GM19452 (cell line): ENCODE measurements around the gene FBXO44.

Source experiments
- ATAC-seq: cut with Tn5 transposase; IDR thresholded peaks from one replicate; pipeline ENCODE4 v1.9.1; 2021; ENCODE audit not compliant: unreplicated experiment

Gene FBXO44

GRCh38 chr1:11685210-11685752, 30.6 kb downstream of the FBXO44 start:
- ATAC-seq, result no peak

GRCh38 chr1:11688506-11688905, 33.8 kb downstream of the FBXO44 start:
- ATAC-seq, result no peak

DNA sequence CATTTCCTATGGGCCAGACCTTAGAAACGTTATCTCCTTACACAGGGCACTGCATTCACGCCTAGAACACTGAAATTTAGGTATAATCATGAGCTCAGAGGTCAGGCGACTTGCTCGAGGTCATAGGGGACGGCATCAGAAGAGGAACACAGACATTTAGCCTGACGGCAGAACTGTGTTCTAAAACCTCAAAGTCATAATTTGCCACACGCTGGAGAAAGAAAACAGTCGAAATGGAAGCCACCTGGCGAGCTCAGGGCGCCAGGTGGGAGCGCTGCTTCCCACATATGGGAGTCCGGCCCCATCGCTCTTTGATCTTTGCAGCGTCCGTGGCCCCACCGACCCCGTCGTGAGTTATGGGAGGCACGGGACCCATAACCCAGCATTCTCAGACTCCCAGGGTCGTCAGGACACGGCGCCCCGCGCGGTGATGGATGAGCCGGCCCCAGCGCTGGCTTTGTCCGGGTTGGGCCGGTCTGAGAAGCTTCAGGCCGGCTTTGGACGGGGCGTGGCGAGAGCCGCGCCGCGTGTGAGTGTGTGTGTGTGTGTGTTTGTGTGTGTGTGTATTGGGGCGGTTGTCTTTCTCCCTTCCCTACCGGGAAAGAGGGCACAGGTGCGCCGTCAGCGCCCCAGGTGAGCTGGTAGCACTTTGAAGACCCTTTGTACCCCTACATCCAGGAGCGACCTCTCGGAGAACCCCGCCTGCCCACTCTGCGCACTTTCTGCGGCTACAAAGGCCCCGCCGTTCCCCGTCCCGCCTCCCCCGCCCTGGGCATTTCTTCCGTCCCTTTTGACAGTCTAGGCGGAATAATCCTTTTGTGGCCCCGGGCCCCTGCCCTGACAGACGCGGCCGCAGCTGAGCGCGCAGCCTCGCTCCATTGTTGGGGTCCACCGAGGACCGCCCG, 36.0 kb downstream of the FBXO44 start:
- no peak for ATAC-seq

DNA sequence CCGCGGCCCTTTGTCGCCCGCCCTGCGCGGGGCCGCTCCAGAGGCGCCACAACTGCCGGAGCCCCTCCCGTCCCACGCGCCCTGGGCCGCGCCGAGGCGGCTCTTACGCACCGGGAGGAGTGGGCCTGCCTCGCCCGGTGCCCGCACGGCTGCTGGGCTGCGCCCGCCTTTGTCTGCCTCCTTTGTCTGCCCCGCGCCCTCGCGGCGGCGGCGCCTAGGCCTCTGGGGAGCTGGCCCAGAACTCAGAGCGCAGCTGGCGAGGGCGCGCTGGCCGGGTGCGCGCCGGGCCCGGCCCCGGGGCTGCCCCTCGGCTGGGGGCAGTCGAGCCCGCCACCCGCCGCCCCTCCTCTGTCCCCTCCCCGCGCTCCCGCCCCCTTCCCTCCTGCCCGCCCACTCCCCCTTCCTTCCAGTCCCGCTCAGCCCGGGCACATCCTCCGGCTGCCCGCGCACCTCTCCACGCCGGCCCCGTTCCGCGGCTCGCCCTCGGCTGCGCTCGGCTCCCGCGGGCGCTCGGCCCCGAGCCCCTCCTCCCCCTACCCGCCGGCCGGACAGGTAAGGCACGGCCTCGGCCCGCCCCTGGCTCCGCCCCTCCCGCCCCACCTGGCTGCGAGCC, 36.7 kb downstream of the FBXO44 start, which contains the start of gene DRAXIN:
TSS of gene DRAXIN (plus strand) at position 409 of the 613 bp plus-strand sequence. CDS start 14,549 bp downstream, outside the sequence.
- no peak for ATAC-seq

- ATAC-seq, result no peak
Observed at GRCh38 chr1:11691928-11692711, 37.4 kb downstream of the FBXO44 start.

DNA sequence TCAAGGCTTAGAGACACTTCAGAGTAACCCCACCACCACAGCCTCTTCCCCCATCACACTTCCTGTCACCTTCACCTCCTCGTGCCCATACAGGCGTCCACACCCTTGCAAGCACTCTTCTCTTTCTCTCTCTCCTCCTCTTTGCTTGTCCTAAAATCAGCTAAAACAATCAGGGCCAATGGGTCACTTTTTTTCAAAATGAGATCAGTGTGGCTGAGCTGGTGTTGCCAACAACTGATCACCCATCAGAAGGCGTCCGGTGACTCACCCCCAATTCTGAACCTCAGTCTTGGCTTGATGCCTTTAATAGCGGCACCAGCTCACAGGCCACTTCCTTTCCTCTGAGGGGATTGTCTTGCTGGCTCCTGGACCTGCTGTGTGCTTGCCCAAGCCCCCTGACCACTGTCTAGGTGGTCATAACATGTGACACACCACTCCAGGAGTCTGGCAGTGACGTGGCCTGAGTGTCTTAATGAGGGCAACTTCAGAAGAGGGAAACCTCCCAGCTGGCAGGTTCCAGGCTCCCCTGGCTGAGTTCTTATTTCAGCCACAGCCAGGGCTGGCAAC, 38.4 kb downstream of the FBXO44 start:
- no peak for ATAC-seq

- no peak for ATAC-seq
Observed at GRCh38 chr1:11693917-11694316, 39.2 kb downstream of the FBXO44 start.

- ATAC-seq, result no peak
Observed at GRCh38 chr1:11695861-11696260, 41.2 kb downstream of the FBXO44 start.

DNA sequence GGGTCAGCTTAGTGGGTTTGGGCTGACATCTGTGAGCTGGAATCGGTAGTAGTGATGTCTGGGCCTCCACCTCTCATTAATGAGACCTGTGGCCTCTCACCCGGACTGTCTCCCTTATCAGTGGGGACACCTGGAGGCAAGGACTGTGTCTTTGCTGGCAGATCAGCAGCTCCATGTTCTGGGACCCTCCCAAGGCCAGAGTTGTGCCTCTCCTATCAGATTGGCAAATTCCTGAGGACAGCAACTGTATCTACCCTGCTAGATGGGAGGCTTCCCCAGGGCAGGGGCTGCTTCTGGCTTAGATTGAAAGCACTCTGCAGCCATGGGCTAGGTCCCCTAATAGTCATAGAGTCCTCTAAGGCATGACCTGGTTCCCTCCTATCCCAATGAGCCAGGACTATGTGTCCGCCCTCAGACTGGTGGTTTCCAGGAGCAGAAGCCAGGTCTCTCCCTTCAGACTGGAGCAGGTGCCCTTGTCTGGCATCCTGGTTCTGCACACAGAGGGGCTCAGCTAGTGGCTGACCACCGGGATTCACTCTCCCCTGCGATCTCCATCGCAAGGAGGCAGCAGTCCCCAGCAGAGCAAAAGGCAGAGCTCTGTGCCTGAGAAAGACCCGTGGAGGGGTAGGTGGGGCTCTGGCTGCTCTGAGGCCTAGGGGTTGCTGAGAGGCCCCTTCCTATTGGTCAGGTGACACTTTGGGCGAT, 42.7 kb downstream of the FBXO44 start:
- ATAC-seq, result no peak

GRCh38 chr1:11697893-11698210, 43.2 kb downstream of the FBXO44 start:
- ATAC-seq, result no peak

- ATAC-seq, result no peak
Observed at GRCh38 chr1:11700601-11701467, 46.2 kb downstream of the FBXO44 start.

DNA sequence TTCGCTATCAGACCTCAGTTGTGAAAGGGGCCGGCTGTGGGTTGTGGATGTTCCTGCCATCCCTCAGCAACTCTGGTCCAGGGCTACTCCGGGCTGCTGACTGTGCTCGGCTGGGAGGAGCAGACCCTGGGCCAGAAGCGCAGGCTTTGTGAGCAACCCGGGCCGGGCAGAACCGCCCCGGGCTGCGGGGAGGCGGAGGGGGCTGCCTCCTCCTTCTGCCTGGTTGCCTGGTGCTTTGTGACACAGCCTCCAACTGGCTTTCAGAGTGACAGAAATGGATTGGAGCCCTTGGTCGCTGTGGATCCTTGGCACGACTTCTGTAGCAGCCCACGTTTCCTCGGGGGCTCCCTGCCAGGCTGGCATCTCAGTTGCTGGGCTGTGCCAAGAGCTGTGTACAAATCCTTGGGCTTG, 46.9 kb downstream of the FBXO44 start:
- ATAC-seq, result no peak

GRCh38 chr1:11701981-11702803, 47.5 kb downstream of the FBXO44 start:
- ATAC-seq, result no peak

DNA sequence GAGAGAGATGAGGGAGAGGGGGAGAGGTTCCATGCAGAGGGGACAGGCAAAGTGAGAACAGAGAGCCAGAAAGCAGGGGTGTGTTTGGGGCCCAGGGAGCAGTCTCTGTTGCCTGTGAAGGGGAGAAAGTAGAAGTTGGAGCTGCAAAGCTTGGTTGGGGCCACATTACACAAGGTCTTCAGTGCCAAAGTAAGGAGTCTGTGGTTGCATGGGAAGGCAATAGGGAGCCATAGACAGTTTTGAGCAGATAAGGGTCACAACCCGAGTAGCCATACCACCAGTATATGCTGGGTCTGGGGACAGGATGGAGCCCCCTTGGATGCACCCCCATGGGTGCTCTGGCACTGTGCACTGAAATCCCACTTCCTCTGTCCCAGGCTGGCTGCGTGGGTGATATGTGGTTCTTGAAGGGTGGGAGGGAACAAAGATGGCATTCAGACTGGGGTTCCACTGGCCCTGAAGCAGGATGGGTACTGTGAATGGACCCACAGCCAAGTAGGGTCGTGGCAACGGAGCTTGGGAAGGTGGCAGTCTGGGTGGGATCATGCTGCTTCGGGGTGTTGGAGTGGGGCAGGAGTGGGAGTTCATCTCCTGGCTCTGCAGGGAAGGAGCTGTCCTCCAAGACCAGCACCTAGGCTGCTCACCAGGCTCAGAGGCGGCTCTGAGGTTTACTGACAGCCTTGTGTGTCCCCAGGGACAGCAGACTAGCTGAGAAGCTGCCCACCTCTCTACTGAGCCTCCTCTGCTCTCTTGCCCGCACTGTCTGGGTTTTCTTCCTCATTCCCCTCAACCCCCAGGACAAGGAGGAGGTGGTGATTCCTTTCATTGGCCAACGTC, 48.9 kb downstream of the FBXO44 start:
- no peak for ATAC-seq

DNA sequence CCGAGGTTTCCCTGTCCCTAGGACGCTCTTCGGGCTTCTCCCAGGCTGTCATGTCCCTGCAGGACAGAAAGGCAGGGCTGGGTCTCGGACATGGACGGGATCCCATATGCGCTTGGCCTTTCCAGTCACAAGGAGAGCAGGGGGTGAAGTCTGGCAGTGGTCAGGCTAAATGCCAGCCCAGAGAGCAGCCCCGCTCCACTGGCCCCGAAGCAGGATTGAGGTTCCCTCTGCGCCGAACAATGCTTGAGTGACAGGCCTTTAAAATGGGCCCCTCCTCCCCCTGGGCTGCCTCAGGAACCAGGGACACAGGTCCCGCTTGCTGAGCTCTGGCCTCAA, 49.5 kb downstream of the FBXO44 start:
- no peak for ATAC-seq

- no peak for ATAC-seq
Observed at GRCh38 chr1:11704691-11705475, 50.2 kb downstream of the FBXO44 start.

DNA sequence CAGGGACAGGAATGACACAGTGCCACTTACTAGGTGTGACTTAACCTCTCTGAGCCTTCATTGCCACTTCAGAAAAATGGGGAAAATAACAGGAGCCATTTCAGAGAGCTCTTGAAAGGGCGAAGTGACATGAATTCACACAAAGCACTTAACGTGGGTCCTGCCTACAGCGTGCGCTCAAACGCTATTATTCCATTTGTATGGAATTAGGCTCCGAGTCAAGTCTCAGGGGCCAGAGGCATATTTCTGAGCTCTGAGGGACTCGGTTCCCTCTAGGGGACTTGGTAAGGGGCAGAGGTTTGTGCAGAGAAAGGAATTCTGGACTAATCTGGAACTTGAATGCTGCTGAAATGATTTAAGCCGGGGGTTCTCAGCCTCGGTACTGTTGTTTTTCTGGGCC, 50.9 kb downstream of the FBXO44 start:
- no peak for ATAC-seq
